Measurements from ENCODE around the gene HYDIN.

DNA sequence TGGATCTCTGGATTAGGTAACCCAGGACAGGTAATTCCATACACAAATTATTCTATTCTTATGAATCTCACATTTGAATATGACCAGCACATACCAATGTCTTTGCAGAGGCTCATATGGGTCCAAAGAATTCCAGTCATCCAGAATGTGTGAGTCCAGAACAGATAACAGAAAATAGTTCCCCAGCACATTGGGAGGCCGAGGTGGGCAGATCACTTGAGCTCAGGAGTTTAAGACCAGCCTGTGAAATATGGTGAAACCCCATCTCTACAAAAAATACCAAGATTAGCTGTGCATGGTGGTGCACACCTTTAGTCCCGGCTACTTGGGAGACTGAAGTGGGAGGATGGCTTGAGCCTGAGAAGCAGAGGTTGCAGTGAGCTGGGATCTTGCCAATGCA is 26.9 kb downstream of the HYDIN start:
- TF ChIP-seq POLR2A (IDR thresholded peaks at IDR 0.05) (no peak), POLR2AphosphoS5 (IDR thresholded peaks at IDR 0.05) (no peak), EP300 (IDR thresholded peaks at IDR 0.05) (no peak)
- TF ChIP-seq, protein P1, sequence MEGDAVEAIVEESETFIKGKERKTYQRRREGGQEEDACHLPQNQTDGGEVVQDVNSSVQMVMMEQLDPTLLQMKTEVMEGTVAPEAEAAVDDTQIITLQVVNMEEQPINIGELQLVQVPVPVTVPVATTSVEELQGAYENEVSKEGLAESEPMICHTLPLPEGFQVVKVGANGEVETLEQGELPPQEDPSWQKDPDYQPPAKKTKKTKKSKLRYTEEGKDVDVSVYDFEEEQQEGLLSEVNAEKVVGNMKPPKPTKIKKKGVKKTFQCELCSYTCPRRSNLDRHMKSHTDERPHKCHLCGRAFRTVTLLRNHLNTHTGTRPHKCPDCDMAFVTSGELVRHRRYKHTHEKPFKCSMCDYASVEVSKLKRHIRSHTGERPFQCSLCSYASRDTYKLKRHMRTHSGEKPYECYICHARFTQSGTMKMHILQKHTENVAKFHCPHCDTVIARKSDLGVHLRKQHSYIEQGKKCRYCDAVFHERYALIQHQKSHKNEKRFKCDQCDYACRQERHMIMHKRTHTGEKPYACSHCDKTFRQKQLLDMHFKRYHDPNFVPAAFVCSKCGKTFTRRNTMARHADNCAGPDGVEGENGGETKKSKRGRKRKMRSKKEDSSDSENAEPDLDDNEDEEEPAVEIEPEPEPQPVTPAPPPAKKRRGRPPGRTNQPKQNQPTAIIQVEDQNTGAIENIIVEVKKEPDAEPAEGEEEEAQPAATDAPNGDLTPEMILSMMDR (IDR thresholded peaks at IDR 0.05) = no peak

All from sigmoid colon (tissue), 4 donors.